Measurements from ENCODE around the gene EEF1B2. TPM values are rescaled to one million over a fixed set of nuclear protein-coding genes. Genes with fewer than 3 reads are reported as not detected.
"Not testable (repeated sequence)": the region's sequence is repeated elsewhere in the genome, so short reads cannot be mapped to it uniquely, and the experiment has no call there.

EEF1B2 gene
- polyA plus RNA-seq, 1 experiment, result 720 TPM

DNA sequence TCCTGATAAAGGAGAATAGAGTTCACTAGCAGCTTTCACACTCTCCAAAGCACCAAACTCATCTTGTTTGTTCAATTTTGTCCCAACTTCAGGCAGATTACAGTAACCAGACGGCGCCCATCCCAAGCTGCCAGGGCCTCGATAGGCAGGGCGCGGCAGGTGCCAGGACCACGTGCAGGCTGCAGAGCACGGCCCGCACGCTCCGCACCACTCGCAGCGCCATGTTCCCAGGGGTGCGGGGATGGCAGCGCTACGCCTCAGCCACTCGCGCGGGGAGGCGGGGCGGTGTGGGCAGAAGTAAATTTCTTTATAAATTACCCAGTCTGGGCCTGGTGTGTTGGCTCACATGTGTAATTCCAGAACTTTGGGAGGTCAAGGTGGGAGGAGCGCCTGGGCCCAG, 43.4 kb upstream of the EEF1B2 start:
- H3K4me3 ChIP-seq (ENCODE audit: low read depth, low read length), result no peak overlapping the region
- POLR2A ChIA-PET, result no interaction called here

DNA sequence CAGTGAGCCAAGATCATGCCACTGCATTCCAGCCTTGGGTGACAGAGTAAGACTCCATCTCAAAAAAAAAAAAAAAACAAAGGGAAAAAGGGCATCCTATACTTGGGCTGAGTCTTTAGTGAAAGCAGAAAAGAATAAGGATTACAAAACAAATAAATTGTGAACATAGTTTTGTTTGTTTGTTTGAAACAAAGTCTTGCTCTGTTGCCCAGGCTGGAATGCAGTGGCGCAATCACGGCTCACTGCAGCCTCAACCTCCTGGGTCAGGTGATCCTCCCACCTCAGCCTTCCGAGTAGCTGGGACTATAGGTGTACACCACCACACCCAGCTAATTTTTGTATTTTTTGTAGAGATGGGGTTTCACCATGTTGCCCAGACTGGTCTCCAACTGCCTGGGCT, 37.1 kb upstream of the EEF1B2 start:
- H3K27me3 ChIP-seq (ENCODE audit: control insufficient read depth, insufficient read depth, low read length); DNase-seq (ENCODE audit: low read depth); H3K4me3 ChIP-seq (ENCODE audit: low read depth, low read length); POLR2A ChIA-PET; H3K36me3 ChIP-seq (ENCODE audit: control insufficient read depth, insufficient read depth, low read length): not testable (repeated sequence)
- CTCF ChIA-PET, result interaction anchor here (1.0 kb wide), 1 partner anchor 137 kb away, joined by 3 read pairs; no protein-coding TSS in a partner anchor

More for the DNA sequence above, 43.4 kb upstream of the EEF1B2 start:
- DNase-seq (ENCODE audit: low read depth), result no peak
- peaks cover 5% of the 10 kb centered on the region for H3K36me3 ChIP-seq (ENCODE audit: control insufficient read depth, insufficient read depth, low read length)
- CTCF ChIA-PET, result interaction anchor here (1.0 kb wide), 1 partner anchor 29 kb away, joined by 3 read pairs; no protein-coding TSS in a partner anchor
- TF ChIP-seq, protein P1, sequence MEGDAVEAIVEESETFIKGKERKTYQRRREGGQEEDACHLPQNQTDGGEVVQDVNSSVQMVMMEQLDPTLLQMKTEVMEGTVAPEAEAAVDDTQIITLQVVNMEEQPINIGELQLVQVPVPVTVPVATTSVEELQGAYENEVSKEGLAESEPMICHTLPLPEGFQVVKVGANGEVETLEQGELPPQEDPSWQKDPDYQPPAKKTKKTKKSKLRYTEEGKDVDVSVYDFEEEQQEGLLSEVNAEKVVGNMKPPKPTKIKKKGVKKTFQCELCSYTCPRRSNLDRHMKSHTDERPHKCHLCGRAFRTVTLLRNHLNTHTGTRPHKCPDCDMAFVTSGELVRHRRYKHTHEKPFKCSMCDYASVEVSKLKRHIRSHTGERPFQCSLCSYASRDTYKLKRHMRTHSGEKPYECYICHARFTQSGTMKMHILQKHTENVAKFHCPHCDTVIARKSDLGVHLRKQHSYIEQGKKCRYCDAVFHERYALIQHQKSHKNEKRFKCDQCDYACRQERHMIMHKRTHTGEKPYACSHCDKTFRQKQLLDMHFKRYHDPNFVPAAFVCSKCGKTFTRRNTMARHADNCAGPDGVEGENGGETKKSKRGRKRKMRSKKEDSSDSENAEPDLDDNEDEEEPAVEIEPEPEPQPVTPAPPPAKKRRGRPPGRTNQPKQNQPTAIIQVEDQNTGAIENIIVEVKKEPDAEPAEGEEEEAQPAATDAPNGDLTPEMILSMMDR (IDR thresholded peaks at IDR 0.05; ENCODE audit: insufficient read depth, low read depth, low read length), result no peak
- H3K27me3 ChIP-seq (ENCODE audit: control insufficient read depth, insufficient read depth, low read length), result no peaks in the 10 kb centered on the region

DNA sequence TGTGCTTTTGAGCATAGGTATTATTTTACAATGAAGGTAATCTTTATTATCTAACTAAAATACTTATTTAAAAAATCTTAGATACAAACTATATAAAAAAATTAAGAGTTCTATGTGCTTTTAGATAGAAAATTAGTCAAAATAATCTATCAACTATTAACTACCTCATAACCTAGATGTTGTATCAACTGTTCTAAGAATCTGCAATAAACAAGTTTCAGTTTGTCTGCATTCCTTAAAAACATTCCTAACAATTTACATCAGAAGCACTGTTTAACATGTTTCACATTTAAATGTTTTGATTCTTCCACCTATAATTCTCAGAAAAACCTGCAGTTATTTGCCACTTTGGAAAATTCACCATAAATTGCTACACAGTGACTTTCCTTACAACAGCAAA, 33.8 kb upstream of the EEF1B2 start:
- no peaks in the 10 kb centered on the region for H3K27me3 ChIP-seq (ENCODE audit: control insufficient read depth, insufficient read depth, low read length)
- TF ChIP-seq, protein P1 (IDR thresholded peaks at IDR 0.05; ENCODE audit: insufficient read depth, low read depth, low read length), result no peak
- CTCF ChIA-PET, result no interaction called here
- peaks cover 3% of the 10 kb centered on the region for H3K36me3 ChIP-seq (ENCODE audit: control insufficient read depth, insufficient read depth, low read length)
- DNase-seq (ENCODE audit: low read depth), result no peak
- POLR2A ChIA-PET, result no interaction called here
- no peak overlapping the region for H3K4me3 ChIP-seq (ENCODE audit: low read depth, low read length)

DNA sequence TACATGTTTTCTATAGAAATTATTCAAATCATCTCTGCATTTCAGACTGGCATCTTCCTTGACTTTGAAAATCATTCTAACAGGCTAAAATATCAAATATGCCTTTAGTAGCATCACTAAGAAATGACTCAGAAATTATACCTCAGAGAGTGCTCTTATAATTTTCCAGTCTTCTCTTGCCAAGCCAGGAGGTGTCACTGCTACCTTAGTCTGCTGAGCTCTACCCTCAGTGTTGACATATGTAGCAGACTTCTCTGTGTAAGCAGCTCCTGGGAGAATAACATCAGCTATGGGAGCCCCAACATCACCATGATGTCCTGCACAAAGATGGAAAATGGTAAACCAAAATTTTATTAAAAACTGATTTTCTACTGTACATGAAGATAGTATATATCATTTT, 32.0 kb upstream of the EEF1B2 start:
- CTCF ChIA-PET, result no interaction called here
- DNase-seq (ENCODE audit: low read depth), result no peak
- Histone ChIP-seq H3K36me3 (ENCODE audit: control insufficient read depth, insufficient read depth, low read length) (peaks cover 3% of the 10 kb centered on the region), H3K4me3 (ENCODE audit: low read depth, low read length) (no peak overlapping the region), H3K27me3 (ENCODE audit: control insufficient read depth, insufficient read depth, low read length) (no peaks in the 10 kb centered on the region)
- POLR2A ChIA-PET, result no interaction called here
- TF ChIP-seq, protein P1 (IDR thresholded peaks at IDR 0.05; ENCODE audit: insufficient read depth, low read depth, low read length), result no peak

DNA sequence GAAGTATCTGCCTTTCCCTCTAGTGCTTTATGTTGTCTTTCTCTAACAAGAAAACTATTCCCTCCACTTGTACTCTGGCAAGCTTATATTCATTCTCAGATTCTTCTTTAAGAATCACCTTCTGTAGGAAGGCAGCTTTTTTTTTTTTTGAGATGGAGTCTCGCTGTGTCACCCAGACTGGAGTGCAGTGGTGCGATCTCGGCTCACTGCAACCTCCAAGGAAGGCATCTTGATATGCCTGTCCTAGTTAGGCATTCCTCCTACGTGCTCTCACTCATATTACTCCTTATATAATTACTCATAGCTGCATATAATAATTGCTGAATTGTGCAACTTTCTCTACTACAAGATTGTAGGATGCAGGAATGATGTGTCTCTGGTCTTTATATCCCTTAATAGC, 16.2 kb upstream of the EEF1B2 start:
- ChIA-PET POLR2A (no interaction called here), CTCF (interaction anchor here (1.0 kb wide), 1 partner anchor 55 kb away, joined by 4 read pairs; no protein-coding TSS in a partner anchor)
- Histone ChIP-seq H3K4me3 (ENCODE audit: low read depth, low read length) (no peak overlapping the region), H3K36me3 (ENCODE audit: control insufficient read depth, insufficient read depth, low read length) (peaks cover 6% of the 10 kb centered on the region), H3K27me3 (ENCODE audit: control insufficient read depth, insufficient read depth, low read length) (no peaks in the 10 kb centered on the region)
- no peak for DNase-seq (ENCODE audit: low read depth)
- TF ChIP-seq, protein P1 (IDR thresholded peaks at IDR 0.05; ENCODE audit: insufficient read depth, low read depth, low read length), result no peak

DNA sequence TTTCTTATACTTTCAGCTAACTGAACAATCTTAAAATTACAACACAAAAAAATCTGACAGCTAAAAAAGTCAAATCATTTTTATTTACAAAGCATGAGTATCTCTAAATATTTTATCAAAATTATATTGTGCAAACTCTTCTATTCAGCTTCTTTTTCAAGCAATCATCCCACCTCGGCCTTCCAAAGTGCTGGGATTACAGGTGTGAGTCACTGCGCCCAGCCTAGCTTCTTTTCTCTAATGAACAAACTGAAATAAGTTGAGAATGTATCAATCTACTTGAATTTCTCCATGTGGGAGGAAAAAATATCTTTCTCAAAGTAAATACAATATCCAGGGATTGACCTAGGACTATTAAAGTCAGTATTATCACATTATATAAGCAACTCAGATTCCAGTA, 15.3 kb upstream of the EEF1B2 start:
- no peak overlapping the region for H3K4me3 ChIP-seq (ENCODE audit: low read depth, low read length)
- no peaks in the 10 kb centered on the region for H3K27me3 ChIP-seq (ENCODE audit: control insufficient read depth, insufficient read depth, low read length)
- peaks cover 4% of the 10 kb centered on the region for H3K36me3 ChIP-seq (ENCODE audit: control insufficient read depth, insufficient read depth, low read length)
- TF ChIP-seq, protein P1 (IDR thresholded peaks at IDR 0.05; ENCODE audit: insufficient read depth, low read depth, low read length), result no peak
- no peak for DNase-seq (ENCODE audit: low read depth)
- ChIA-PET CTCF (interaction anchor here (0.6 to 1.1 kb wide), 3 partner anchors 29 to 131 kb away, joined by 3 to 4 read pairs (median 4); no protein-coding TSS in a partner anchor), POLR2A (no interaction called here)
